IMR-90 (cell line): Measurements from ENCODE around the gene SH3BP2. TPM values are rescaled to one million over a fixed set of nuclear protein-coding genes. Genes with fewer than 3 reads are reported as not detected.
A peak's percentile ranks its signal among the peaks of the same experiment; 100 is the strongest.

ENCODE experiments used
- ATAC-seq: fragments of 200-7000 bp; cut with Tn5 transposase; 2 replicates; pipeline ENCODE4 v1.9.1; 2020; ENCODE audit warnings: low read depth, mild to moderate bottlenecking, moderate library complexity
- BruUV-seq: library from RNA; stranded (reverse); fragments of 400-500 nt; replicated peaks from 2 replicates; lab custom pipeline; 2021; lab: Mats Ljungman, UMichigan
- CTCF ChIA-PET: fragments of 300-600 bp; formaldehyde crosslinking; extraction: SDS; loops from one replicate; lab custom pipeline; 2021; ENCODE audit warnings: antibody characterized with exemption; lab: Yijun Ruan, JAX
- POLR2A ChIA-PET: fragments of 300-600 bp; sonication (Branson Sonifier 250); formaldehyde crosslinking; loops from one replicate; lab custom pipeline; 2022; ENCODE audit warnings: antibody characterized with exemption; ENCODE audit not compliant: unreplicated experiment; lab: Charles Lee
- DNase-seq: peaks from one replicate; pipeline ENCODE4 v3.0.0; 2013
- H2AFZ ChIP-seq: replicated peaks from 2 replicates; pipeline ENCODE3; 2013; ENCODE audit warnings: low read length, mild to moderate bottlenecking; ENCODE audit not compliant: poor library complexity
- H2AK5ac ChIP-seq: 2 replicates; pipeline ENCODE4 v1.6.1; 2013; ENCODE audit warnings: low read depth, low read length, inconsistent platforms
- H2AK9ac ChIP-seq: replicated peaks from 2 replicates; pipeline ENCODE3; 2013; ENCODE audit warnings: mild to moderate bottlenecking, low read depth, low read length, moderate library complexity; ENCODE audit not compliant: poor library complexity
- H2BK120ac ChIP-seq: 2 replicates; pipeline ENCODE4 v1.6.1; 2013; ENCODE audit warnings: low read depth, low read length, inconsistent platforms
- H2BK15ac ChIP-seq: 3 replicates; pipeline ENCODE4 v1.6.1; 2013; ENCODE audit warnings: low read depth, low read length, inconsistent platforms
- H2BK20ac ChIP-seq: 2 replicates; pipeline ENCODE4 v1.6.1; 2013; ENCODE audit warnings: low read depth, mild to moderate bottlenecking, inconsistent platforms, low read length, moderate library complexity
- H2BK5ac ChIP-seq: 2 replicates; pipeline ENCODE4 v1.6.1; 2013; ENCODE audit warnings: mild to moderate bottlenecking, low read depth, low read length, inconsistent platforms; ENCODE audit not compliant: poor library complexity, severe bottlenecking
- H3K14ac ChIP-seq: replicated peaks from 2 replicates; pipeline ENCODE4 v1.6.1; 2013; ENCODE audit warnings: low read depth, low read length, inconsistent platforms
- H3K18ac ChIP-seq: 2 replicates; pipeline ENCODE4 v1.6.1; 2013; ENCODE audit warnings: low read depth, low read length, control low read depth
- H3K23ac ChIP-seq: 2 replicates; pipeline ENCODE4 v1.6.1; 2013; ENCODE audit warnings: low read depth, low read length, inconsistent platforms
- H3K27ac ChIP-seq: 2 replicates; pipeline ENCODE4 v1.5.1; 2013; ENCODE audit warnings: mild to moderate bottlenecking, control low read depth, low read length; ENCODE audit not compliant: insufficient read depth
- H3K27me3 ChIP-seq: 2 replicates; pipeline ENCODE4 v1.6.1; 2013; ENCODE audit warnings: low read length; ENCODE audit not compliant: control insufficient read depth, insufficient read depth
- H3K36me3 ChIP-seq: 2 replicates; pipeline ENCODE4 v1.6.1; 2013; ENCODE audit warnings: low read length, mixed read lengths; ENCODE audit not compliant: control insufficient read depth, insufficient read depth
- H3K4ac ChIP-seq: 2 replicates; pipeline ENCODE4 v1.6.1; 2013; ENCODE audit warnings: low read depth, low read length, inconsistent platforms
- H3K4me1 ChIP-seq: 2 replicates; pipeline ENCODE4 v1.6.1; 2013; ENCODE audit warnings: low read length, mixed read lengths; ENCODE audit not compliant: control insufficient read depth, insufficient read depth
- H3K4me2 ChIP-seq: 2 replicates; pipeline ENCODE4 v1.6.1; 2013; ENCODE audit warnings: low read depth, mild to moderate bottlenecking, control low read depth, low read length, moderate library complexity
- H3K4me3 ChIP-seq: 2 replicates; pipeline ENCODE4 v1.5.1; 2013; ENCODE audit warnings: low read depth, mild to moderate bottlenecking, control low read depth, low read length, moderate library complexity; ENCODE audit not compliant: insufficient read depth
- H3K56ac ChIP-seq: 2 replicates; pipeline ENCODE4 v1.6.1; 2013; ENCODE audit warnings: low read length, inconsistent platforms; ENCODE audit not compliant: insufficient read depth; ENCODE audit errors: extremely low read depth
- H3K79me1 ChIP-seq, 2 experiments: 2 replicates each; pipeline ENCODE4 v1.6.1; 2013; ENCODE audit warnings: low read length in 2 of 2, inconsistent platforms in 1 of 2, low read depth in 1 of 2
- H3K9ac ChIP-seq: 2 replicates; pipeline ENCODE4 v1.6.1; 2013; ENCODE audit warnings: low read depth, low read length, control low read depth
- H3K9me1 ChIP-seq: 2 replicates; pipeline ENCODE4 v1.6.1; 2013; ENCODE audit warnings: low read length, inconsistent platforms; ENCODE audit not compliant: insufficient read depth
- H3K9me3 ChIP-seq: 2 replicates; pipeline ENCODE4 v1.6.1; 2013; ENCODE audit warnings: low read length; ENCODE audit not compliant: control insufficient read depth, insufficient read depth
- H4K20me1 ChIP-seq: 2 replicates; pipeline ENCODE4 v1.6.1; 2013; ENCODE audit warnings: low read length, inconsistent platforms; ENCODE audit not compliant: insufficient read depth
- H4K5ac ChIP-seq: 2 replicates; pipeline ENCODE4 v1.6.1; 2013; ENCODE audit warnings: mild to moderate bottlenecking, low read depth, low read length, control low read depth
- H4K8ac ChIP-seq, 2 experiments: 2 replicates each; pipeline ENCODE4 v1.6.1; 2013; ENCODE audit warnings: low read depth in 2 of 2, low read length in 2 of 2, control low read depth in 1 of 2, inconsistent platforms in 1 of 2
- H4K91ac ChIP-seq: 2 replicates; pipeline ENCODE4 v1.6.1; 2013; ENCODE audit warnings: low read depth, low read length, inconsistent platforms; ENCODE audit not compliant: insufficient read depth
- BHLHE40 ChIP-seq: fragments of 150-350 bp; IDR thresholded peaks from 2 replicates; pipeline ENCODE4 v1.6.1; 2016; ENCODE audit warnings: mild to moderate bottlenecking, low read depth, low read length
- CEBPB ChIP-seq: IDR thresholded peaks from 2 replicates; pipeline ENCODE4 v1.6.1; 2012; ENCODE audit warnings: low read depth, low read length, improper control_type of control experiment
- CTCF ChIP-seq: conservative IDR thresholded peaks from 2 replicates; pipeline ENCODE4 v1.5.1; 2012; ENCODE audit warnings: mild to moderate bottlenecking, low read depth, low read length, improper control_type of control experiment
- POLR2A ChIP-seq: IDR thresholded peaks from 2 replicates; pipeline ENCODE4 v1.6.1; 2012; ENCODE audit warnings: mild to moderate bottlenecking, low read depth, low read length
- RAD21 ChIP-seq: IDR thresholded peaks from 2 replicates; pipeline ENCODE4 v1.6.1; 2012; ENCODE audit warnings: low read length, improper control_type of control experiment
- WGBS, 2 experiments: methylation state at CpG; one replicate each; pipeline versions ENCODE4 v1.1.5 to v1.1.7; 2013; ENCODE audit warnings: missing lambda C conversion rate in 2 of 2; ENCODE audit not compliant: insufficient read length in 1 of 2; ENCODE audit errors: extremely low coverage in 2 of 2; 5-methylcytosine and 5-hydroxymethylcytosine counted together
- dilution Hi-C: fragments of 300-500 bp; cut with HindIII; formaldehyde crosslinking; loops from one replicate; pipeline ENCODE4 v1.14.3; 2018; ENCODE audit warnings: low sequenced_read_pairs; ENCODE audit not compliant: unreplicated experiment
- in situ Hi-C: fragments of 300-500 bp; cut with MboI; formaldehyde crosslinking; loops from 3 replicates; pipeline ENCODE4 v1.14.3; 2019; ENCODE audit warnings: low sequenced_read_pairs, inconsistent platforms, mixed read lengths
- intact Hi-C: fragments of 100-400 bp; cut with micrococcal nuclease; formaldehyde crosslinking; loops from 2 replicates; pipeline ENCODE4 v1.10.0; 2022
- polyA plus RNA-seq, 3 experiments: library from polyadenylated mRNA; depleted of rRNA; stranded (reverse); fragments of >200 nt; gene quantifications; 2 replicates each; pipeline ENCODE4 v1.2.3, GENCODE V29; 2012; ENCODE audit warnings: low replicate concordance in 1 of 3
- total RNA-seq: library from RNA; depleted of rRNA; stranded (reverse); fragments of >200 nt; gene quantifications from 2 replicates; pipeline ENCODE4 v1.2.3, GENCODE V29; 2012

Gene SH3BP2
- total and polyA plus RNA-seq, 2 of the 4 experiments (the other 2 are of a cell fraction): 9.0 to 37.2 TPM

GRCh38 chr4:2850966-2851798 is 58.3 kb downstream of the SH3BP2 start:
- no CpG with 5 or more reads among the region's 2 CpGs for WGBS, 2 experiments
- no peak overlapping the region for H2BK15ac ChIP-seq
- DNase-seq: peak; percentile 60
- no peak overlapping the region for H4K91ac ChIP-seq
- H2AK5ac ChIP-seq: no peak overlapping the region
- no peak overlapping the region for H2AK9ac ChIP-seq
- CTCF ChIA-PET: interaction anchor here (0.6 kb wide), 1 partner anchor 166 kb away, joined by 3 read pairs; no protein-coding TSS in a partner anchor
- no peak overlapping the region for H2BK20ac ChIP-seq
- no TSS peak for BruUV-seq
- H3K18ac ChIP-seq: no peak overlapping the region
- peaks cover 85% of the 10 kb centered on the region for H4K20me1 ChIP-seq
- H3K4me3 ChIP-seq: no peak overlapping the region
- TF ChIP-seq RAD21 (no peak), CEBPB (no peak), POLR2A (no peak), BHLHE40 (no peak), CTCF (no peak)
- no peaks in the 10 kb centered on the region for H3K9me3 ChIP-seq
- H2AFZ ChIP-seq: no peak overlapping the region
- no peak overlapping the region for H4K5ac ChIP-seq
- peaks cover 14% of the 10 kb centered on the region for H3K4me1 ChIP-seq
- POLR2A ChIA-PET: no interaction called here
- in situ Hi-C loops (no loop called here), intact Hi-C loops (no loop called here), dilution Hi-C loops (no loop called here)
- H2BK5ac ChIP-seq: no peak overlapping the region
- H3K56ac ChIP-seq: no peak overlapping the region
- H3K27me3 ChIP-seq: no peaks in the 10 kb centered on the region
- H3K36me3 ChIP-seq: peaks cover 7% of the 10 kb centered on the region
- no peak overlapping the region for H3K4me2 ChIP-seq
- no peak overlapping the region for H3K9ac ChIP-seq
- 0 out of 2 replicates have a peak, but pooled peaks have one; percentile 9 for ATAC-seq
- H2BK120ac ChIP-seq: no peak overlapping the region
- H3K79me1 ChIP-seq: peaks cover 10 to 54% of the 10 kb centered on the region in 2 experiments; a peak in 3 of 4 replicates
- peaks cover 10% of the 10 kb centered on the region for H3K9me1 ChIP-seq
- no peak overlapping the region for H3K4ac ChIP-seq
- H3K27ac ChIP-seq: no peak overlapping the region
- no peak overlapping the region for H4K8ac ChIP-seq
- H3K23ac ChIP-seq: no peak overlapping the region
- H3K14ac ChIP-seq: no peak overlapping the region
